Ovary (tissue), 3 donors: ENCODE data around the gene OR13A1.
"Not testable (repeated sequence)": the region's sequence is repeated elsewhere in the genome, so short reads cannot be mapped to it uniquely, and the experiment has no call there.

Experiments
- EP300 ChIP-seq: sonication (generic); formaldehyde crosslinking; IDR thresholded peaks from one replicate; pipeline ENCODE4 v1.6.1; 2017; ENCODE audit warnings: antibody characterized with exemption
- POLR2A ChIP-seq: fragments of 450-650 bp; IDR thresholded peaks from one replicate; pipeline ENCODE4 v1.6.1; 2017; ENCODE audit warnings: antibody characterized with exemption, mild to moderate bottlenecking, moderate library complexity
- TF ChIP-seq, protein P1 (sequence below), 3 donors: fragments of 450-650 bp in 2 of 3; fragments of 200-600 bp in 1 of 3; IDR thresholded peaks; one replicate each; pipeline versions ENCODE4 v1.5.1 to v1.8.0; 2016 to 2022; ENCODE audit warnings: antibody characterized with exemption in 3 of 3, mild to moderate bottlenecking in 1 of 3
- donor health status: DM: no; HTN: no; CAD: no.

DNA sequence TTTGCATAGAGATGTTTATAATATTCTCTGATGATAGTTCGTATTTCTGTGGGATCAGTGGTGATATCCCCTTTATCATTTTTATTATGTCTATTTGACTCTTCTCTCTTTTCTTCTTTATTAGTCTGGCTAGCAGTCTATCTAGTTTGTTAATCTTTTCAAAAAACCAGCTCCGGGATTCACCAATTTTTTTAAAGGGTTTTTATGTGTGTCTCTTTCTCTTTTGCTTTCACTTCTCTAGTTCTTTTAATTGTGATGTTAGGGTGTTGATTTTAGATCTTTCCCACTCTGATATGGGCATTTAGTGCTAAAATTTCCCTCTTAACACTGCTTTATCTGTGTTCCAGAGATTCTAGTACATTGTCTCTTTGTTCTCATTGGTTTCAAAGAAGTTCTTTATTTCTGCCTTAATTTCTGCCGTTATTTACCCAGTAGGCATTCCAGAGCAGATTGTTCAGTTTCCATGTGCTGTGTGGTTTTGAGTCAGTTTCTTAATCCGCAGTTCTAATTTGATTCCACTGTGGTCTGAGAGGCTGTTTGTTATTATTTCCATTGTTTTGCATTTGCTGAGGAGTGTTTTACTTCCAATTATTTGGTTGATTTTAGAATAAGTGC, 17.0 kb downstream of the OR13A1 start:
- TF ChIP-seq EP300, POLR2A: not testable (repeated sequence)
- TF ChIP-seq, protein P1, sequence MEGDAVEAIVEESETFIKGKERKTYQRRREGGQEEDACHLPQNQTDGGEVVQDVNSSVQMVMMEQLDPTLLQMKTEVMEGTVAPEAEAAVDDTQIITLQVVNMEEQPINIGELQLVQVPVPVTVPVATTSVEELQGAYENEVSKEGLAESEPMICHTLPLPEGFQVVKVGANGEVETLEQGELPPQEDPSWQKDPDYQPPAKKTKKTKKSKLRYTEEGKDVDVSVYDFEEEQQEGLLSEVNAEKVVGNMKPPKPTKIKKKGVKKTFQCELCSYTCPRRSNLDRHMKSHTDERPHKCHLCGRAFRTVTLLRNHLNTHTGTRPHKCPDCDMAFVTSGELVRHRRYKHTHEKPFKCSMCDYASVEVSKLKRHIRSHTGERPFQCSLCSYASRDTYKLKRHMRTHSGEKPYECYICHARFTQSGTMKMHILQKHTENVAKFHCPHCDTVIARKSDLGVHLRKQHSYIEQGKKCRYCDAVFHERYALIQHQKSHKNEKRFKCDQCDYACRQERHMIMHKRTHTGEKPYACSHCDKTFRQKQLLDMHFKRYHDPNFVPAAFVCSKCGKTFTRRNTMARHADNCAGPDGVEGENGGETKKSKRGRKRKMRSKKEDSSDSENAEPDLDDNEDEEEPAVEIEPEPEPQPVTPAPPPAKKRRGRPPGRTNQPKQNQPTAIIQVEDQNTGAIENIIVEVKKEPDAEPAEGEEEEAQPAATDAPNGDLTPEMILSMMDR (IDR thresholded peaks at IDR 0.05), result not testable (repeated sequence)
